Natural killer cell (primary cell): ENCODE measurements around the gene DLG1. TPM values are rescaled to one million over a fixed set of nuclear protein-coding genes. Genes with fewer than 3 reads are reported as not detected.

Source experiments
- ATAC-seq, 3 donors: fragments of 150-1000 bp in 2 of 3; fragments of 200-7000 bp in 1 of 3; cut with Tn5 transposase; 1 replicate in 1 of 3; 2 replicates in 2 of 3; pipeline ENCODE4 v1.10.0; 2021; ENCODE audit warnings: mild to moderate bottlenecking in 2 of 3, moderate library complexity in 2 of 3
- DNase-seq, 2 donors: peaks; one replicate each; pipeline versions ENCODE4 v3.0.0 to v3.0.0-alpha.2; 2013 to 2021; ENCODE audit warnings: mixed read lengths in 1 of 2
- H3K27ac ChIP-seq: one replicate; pipeline ENCODE4 v1.5.1; 2013; ENCODE audit warnings: mild to moderate bottlenecking, low read length
- H3K27me3 ChIP-seq: one replicate; pipeline ENCODE4 v1.6.1; 2013; ENCODE audit warnings: low read length; ENCODE audit not compliant: control insufficient read depth, insufficient read depth
- H3K36me3 ChIP-seq: one replicate; pipeline ENCODE4 v1.6.1; 2013; ENCODE audit warnings: low read length; ENCODE audit not compliant: control insufficient read depth, insufficient read depth
- H3K4me1 ChIP-seq: one replicate; pipeline ENCODE4 v1.6.1; 2013; ENCODE audit warnings: low read length; ENCODE audit not compliant: control insufficient read depth, insufficient read depth
- H3K4me3 ChIP-seq: one replicate; pipeline ENCODE4 v1.5.1; 2013; ENCODE audit warnings: low read length
- H3K9me3 ChIP-seq: one replicate; pipeline ENCODE4 v1.6.1; 2013; ENCODE audit warnings: low read length; ENCODE audit not compliant: control insufficient read depth, insufficient read depth
- H3K27ac Mint-ChIP-seq, 2 donors: one replicate each; pipeline ENCODE4 v1.8.0; 2022; ENCODE audit warnings: mild to moderate bottlenecking in 2 of 2, mixed read lengths in 2 of 2, moderate library complexity in 1 of 2
- H3K27me3 Mint-ChIP-seq, 2 donors: one replicate each; pipeline ENCODE4 v1.8.0; 2022; ENCODE audit warnings: low read depth in 2 of 2, mixed read lengths in 2 of 2
- H3K36me3 Mint-ChIP-seq: one replicate; pipeline ENCODE4 v1.8.0; 2022; ENCODE audit warnings: mixed read lengths
- H3K4me1 Mint-ChIP-seq, 2 donors: one replicate each; pipeline ENCODE4 v1.8.0; 2022; ENCODE audit warnings: mixed read lengths in 2 of 2
- H3K4me3 Mint-ChIP-seq: one replicate; pipeline ENCODE4 v1.8.0; 2022; ENCODE audit warnings: mild to moderate bottlenecking, moderate library complexity, mixed read lengths
- H3K9me3 Mint-ChIP-seq, 2 donors: one replicate each; pipeline ENCODE4 v1.8.0; 2022; ENCODE audit warnings: mixed read lengths in 2 of 2
- WGBS: methylation state at CpG from one replicate; pipeline ENCODE4 v1.1.7; 2013; ENCODE audit warnings: missing lambda C conversion rate; ENCODE audit not compliant: insufficient coverage; 5-methylcytosine and 5-hydroxymethylcytosine counted together
- intact Hi-C: fragments of 100-400 bp; cut with micrococcal nuclease; formaldehyde crosslinking; loops from one replicate; pipeline ENCODE4 v1.14.2; 2022
- total RNA-seq, 4 donors: library from RNA; stranded (reverse); fragments of 120-200 nt in 1 of 4; gene quantifications; one replicate each; pipeline versions ENCODE4 v1.2.3 to v1.2.4, GENCODE V29; 2013 to 2022
- TF ChIP-seq, protein P1 (sequence below): fragments of 200-600 bp; IDR thresholded peaks from one replicate; pipeline ENCODE4 v1.8.0; 2022; ENCODE audit warnings: antibody characterized with exemption

DLG1 gene
- total RNA-seq, 3 donors from 2014 or later (not counting 1 experiment from before 2014, with no cell fraction given) = 82.0 to 91.8 (median 89.0) TPM

DNA sequence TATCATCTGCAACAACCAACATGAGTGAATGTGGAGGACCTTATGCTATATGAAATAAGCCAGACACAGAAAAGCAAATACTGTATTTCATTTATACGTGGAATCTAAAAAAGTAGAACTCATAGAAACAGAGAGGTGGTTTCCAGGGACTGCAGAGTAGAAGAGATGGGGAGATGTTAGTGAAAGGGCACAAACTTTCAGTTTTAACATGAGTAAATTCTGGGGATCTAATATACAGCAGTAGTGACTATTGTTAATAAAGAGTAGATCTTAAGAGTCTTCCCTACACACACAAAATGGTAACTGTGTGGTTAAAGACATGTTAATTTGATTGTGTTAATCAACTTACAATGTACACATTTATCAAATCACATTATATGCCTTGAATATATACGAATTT lies 247.9 kb downstream of the DLG1 start:
- WGBS = 86% methylated on average over 1 of the region's 2 CpGs

DNA sequence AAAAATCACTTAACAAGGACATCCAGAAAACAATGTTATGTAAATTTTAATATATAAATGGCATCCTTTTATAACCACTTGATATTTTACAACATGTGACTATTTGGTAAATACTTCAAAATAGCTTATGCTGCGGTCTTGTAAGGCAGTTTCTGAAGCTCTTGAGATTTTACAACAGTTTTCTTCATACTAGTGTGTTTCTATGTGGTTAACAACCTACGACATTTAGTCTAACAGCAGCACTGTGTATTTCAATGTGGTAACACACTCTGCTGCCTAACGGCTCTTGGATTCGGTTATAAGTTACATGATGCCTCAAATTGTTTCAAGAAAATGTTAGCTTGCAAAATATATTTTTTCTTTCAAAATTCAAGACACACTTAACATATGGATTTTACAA lies 255.9 kb downstream of the DLG1 start:
- Mint-ChIP-seq H3K4me1 (no peaks in the 10 kb centered on the region), H3K4me3 (no peak overlapping the region)
- intact Hi-C loops = no loop called here

More for the DNA sequence above, 247.9 kb downstream of the DLG1 start:
- Mint-ChIP-seq H3K4me1 (no peaks in the 10 kb centered on the region), H3K27me3 (no peaks in the 10 kb centered on the region), H3K36me3 (peaks cover 5% of the 10 kb centered on the region), H3K9me3 (no peaks in the 10 kb centered on the region), H3K27ac (no peak overlapping the region), H3K4me3 (no peak overlapping the region)
- no peak overlapping the region for H3K27ac ChIP-seq
- DNase-seq (no peak), ATAC-seq (no peak)
- no peak overlapping the region for H3K4me3 ChIP-seq
- H3K36me3 ChIP-seq = peaks cover 18% of the 10 kb centered on the region
- TF ChIP-seq, protein P1, sequence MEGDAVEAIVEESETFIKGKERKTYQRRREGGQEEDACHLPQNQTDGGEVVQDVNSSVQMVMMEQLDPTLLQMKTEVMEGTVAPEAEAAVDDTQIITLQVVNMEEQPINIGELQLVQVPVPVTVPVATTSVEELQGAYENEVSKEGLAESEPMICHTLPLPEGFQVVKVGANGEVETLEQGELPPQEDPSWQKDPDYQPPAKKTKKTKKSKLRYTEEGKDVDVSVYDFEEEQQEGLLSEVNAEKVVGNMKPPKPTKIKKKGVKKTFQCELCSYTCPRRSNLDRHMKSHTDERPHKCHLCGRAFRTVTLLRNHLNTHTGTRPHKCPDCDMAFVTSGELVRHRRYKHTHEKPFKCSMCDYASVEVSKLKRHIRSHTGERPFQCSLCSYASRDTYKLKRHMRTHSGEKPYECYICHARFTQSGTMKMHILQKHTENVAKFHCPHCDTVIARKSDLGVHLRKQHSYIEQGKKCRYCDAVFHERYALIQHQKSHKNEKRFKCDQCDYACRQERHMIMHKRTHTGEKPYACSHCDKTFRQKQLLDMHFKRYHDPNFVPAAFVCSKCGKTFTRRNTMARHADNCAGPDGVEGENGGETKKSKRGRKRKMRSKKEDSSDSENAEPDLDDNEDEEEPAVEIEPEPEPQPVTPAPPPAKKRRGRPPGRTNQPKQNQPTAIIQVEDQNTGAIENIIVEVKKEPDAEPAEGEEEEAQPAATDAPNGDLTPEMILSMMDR = no peak
- intact Hi-C loops = no loop called here
- H3K4me1 ChIP-seq = no peaks in the 10 kb centered on the region
- no peaks in the 10 kb centered on the region for H3K9me3 ChIP-seq
- H3K27me3 ChIP-seq = no peaks in the 10 kb centered on the region

DNA sequence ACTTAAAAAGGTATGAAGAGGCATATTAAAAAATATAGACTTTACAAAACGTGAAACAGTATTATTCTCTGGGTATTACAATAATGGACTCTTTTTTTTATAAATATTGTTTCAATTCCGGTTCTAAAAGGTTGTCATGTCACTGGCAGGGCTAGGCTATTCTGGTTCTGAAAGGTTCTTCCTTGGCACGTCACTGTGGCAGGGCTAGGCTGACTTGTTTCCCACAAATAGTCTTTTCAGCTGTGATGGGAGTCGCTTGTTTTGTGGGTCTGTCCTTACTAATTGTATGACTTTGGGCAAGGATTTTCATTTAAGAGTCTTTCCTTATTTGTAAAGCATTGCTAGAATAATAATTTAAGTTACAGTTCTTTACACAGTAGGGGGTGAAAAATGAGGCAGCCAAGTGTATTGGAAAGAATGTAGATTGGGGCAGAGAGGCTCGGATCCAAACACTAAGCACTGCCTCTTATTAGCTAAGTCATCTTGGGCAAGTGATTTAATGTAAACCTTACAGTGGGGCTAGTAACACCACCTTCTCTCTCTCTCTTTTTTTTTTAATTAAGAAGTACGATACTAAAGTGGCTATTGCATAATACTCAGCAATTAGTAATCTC lies 256.4 kb downstream of the DLG1 start:
- over 99% methylated on average over 5 of the region's 6 CpGs for WGBS
- no peaks in the 10 kb centered on the region for H3K27me3 Mint-ChIP-seq
- DNase-seq (no peak), ATAC-seq (no peak)
- Histone ChIP-seq H3K4me1 (no peaks in the 10 kb centered on the region), H3K9me3 (no peaks in the 10 kb centered on the region), H3K27ac (no peak overlapping the region), H3K36me3 (peaks cover 17% of the 10 kb centered on the region), H3K4me3 (no peak overlapping the region), H3K27me3 (no peaks in the 10 kb centered on the region)
- H3K27ac Mint-ChIP-seq = no peak overlapping the region
- peaks cover 7% of the 10 kb centered on the region for H3K36me3 Mint-ChIP-seq
- H3K9me3 Mint-ChIP-seq = no peaks in the 10 kb centered on the region
- intact Hi-C loops = no loop called here
- H3K4me3 Mint-ChIP-seq = no peak overlapping the region
- TF ChIP-seq, protein P1 = no peak
- H3K4me1 Mint-ChIP-seq = no peaks in the 10 kb centered on the region

More for the DNA sequence above, 255.9 kb downstream of the DLG1 start:
- Histone ChIP-seq H3K27ac (no peak overlapping the region), H3K9me3 (no peaks in the 10 kb centered on the region), H3K36me3 (peaks cover 17% of the 10 kb centered on the region), H3K4me1 (no peaks in the 10 kb centered on the region), H3K27me3 (no peaks in the 10 kb centered on the region), H3K4me3 (no peak overlapping the region)
- Mint-ChIP-seq H3K9me3 (no peaks in the 10 kb centered on the region), H3K36me3 (peaks cover 7% of the 10 kb centered on the region), H3K27ac (no peak overlapping the region), H3K27me3 (no peaks in the 10 kb centered on the region)
- DNase-seq = no peak
- WGBS = 94% methylated on average over 4 of the region's 4 CpGs
- TF ChIP-seq, protein P1 = no peak
- no peak for ATAC-seq

DNA sequence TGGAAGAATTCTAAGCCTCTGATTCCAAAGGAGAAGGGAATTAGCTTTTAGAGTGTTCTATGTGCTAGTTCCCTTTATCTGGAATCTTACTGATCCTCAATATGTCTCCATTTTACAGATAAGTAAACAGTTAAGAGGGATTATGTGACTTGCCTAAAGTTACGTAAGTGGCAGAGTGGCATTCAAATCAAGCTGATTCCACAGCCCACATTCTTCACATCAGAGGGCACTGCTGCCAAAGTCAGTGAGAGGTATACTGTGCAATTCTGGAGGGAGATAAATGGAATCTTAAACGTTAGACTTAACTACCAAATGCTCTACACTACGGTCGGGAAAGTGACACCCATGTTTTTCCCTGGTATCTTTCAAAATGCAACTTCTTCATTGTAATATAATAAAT lies 257.8 kb downstream of the DLG1 start:
- no peak overlapping the region for H3K4me3 Mint-ChIP-seq
- no peak for ATAC-seq
- H3K9me3 Mint-ChIP-seq = no peaks in the 10 kb centered on the region
- H3K4me1 Mint-ChIP-seq = peaks cover 0 to 5% of the 10 kb centered on the region in 2 donors
- WGBS = 100% methylated on average over 1 of the region's 4 CpGs
- Histone ChIP-seq H3K4me1 (no peaks in the 10 kb centered on the region), H3K36me3 (peaks cover 14% of the 10 kb centered on the region), H3K27ac (no peak overlapping the region), H3K9me3 (no peaks in the 10 kb centered on the region), H3K4me3 (no peak overlapping the region), H3K27me3 (no peaks in the 10 kb centered on the region)
- no peak overlapping the region for H3K27ac Mint-ChIP-seq
- H3K27me3 Mint-ChIP-seq = no peaks in the 10 kb centered on the region
- peaks cover 3% of the 10 kb centered on the region for H3K36me3 Mint-ChIP-seq
- DNase-seq = no peak
- TF ChIP-seq, protein P1 = no peak
- intact Hi-C loops = no loop called here
